Thoracic aorta (tissue), 2 donors: Measurements from ENCODE around the gene GNAT3. TPM values are rescaled to one million over a fixed set of nuclear protein-coding genes. Genes with fewer than 3 reads are reported as not detected.

Experiments used
- ATAC-seq: fragments of 150-250 bp; one replicate; pipeline ENCODE4 v1.8.0; 2017; ENCODE audit warnings: low read depth; ENCODE audit not compliant: insufficient number of reproducible peaks, low FRiP score
- DNase-seq: peaks from one replicate; pipeline ENCODE4 v3.0.0-alpha.2; 2020; ENCODE audit warnings: low spot score
- H3K27ac ChIP-seq, 2 donors: fragments of 200-600 bp; sonication (generic); 1 replicate in 1 of 2; 2 replicates in 1 of 2; pipeline ENCODE4 v1.5.1; 2016; ENCODE audit warnings: mild to moderate bottlenecking in 2 of 2, moderate library complexity in 2 of 2
- H3K27me3 ChIP-seq: fragments of 200-600 bp; sonication (generic); replicated peaks from 2 replicates; pipeline ENCODE4 v1.6.0; 2016; ENCODE audit warnings: mild to moderate bottlenecking; ENCODE audit not compliant: insufficient read depth
- H3K36me3 ChIP-seq: fragments of 200-600 bp; sonication (generic); one replicate; pipeline ENCODE4 v1.5.1; 2016
- H3K4me1 ChIP-seq, 2 donors: fragments of 200-600 bp; sonication (generic); 1 replicate in 1 of 2; 2 replicates in 1 of 2; pipeline versions ENCODE4 v1.5.1 to v1.6.0; 2016; ENCODE audit warnings: low read depth in 2 of 2, mild to moderate bottlenecking in 1 of 2; ENCODE audit not compliant: control insufficient read depth in 1 of 2
- H3K4me3 ChIP-seq: fragments of 200-600 bp; sonication (generic); 2 replicates; pipeline ENCODE4 v1.5.1; 2016; ENCODE audit warnings: mild to moderate bottlenecking
- H3K9me3 ChIP-seq: fragments of 200-600 bp; sonication (generic); 2 replicates; pipeline ENCODE4 v1.5.1; 2016
- total RNA-seq, 2 donors: library from RNA; depleted of rRNA; stranded (reverse); fragments of >200 nt; gene quantifications; one replicate each; pipeline versions ENCODE4 v1.1.0 to v1.2.3, GENCODE V29; 2016
- TF ChIP-seq, protein P1 (sequence below): fragments of 200-600 bp; sonication (generic); IDR thresholded peaks from one replicate; pipeline ENCODE4 v1.5.1; 2019; ENCODE audit warnings: antibody characterized with exemption

The GNAT3 gene
- total RNA-seq, 2 donors from 2014 or later, result not detected

DNA sequence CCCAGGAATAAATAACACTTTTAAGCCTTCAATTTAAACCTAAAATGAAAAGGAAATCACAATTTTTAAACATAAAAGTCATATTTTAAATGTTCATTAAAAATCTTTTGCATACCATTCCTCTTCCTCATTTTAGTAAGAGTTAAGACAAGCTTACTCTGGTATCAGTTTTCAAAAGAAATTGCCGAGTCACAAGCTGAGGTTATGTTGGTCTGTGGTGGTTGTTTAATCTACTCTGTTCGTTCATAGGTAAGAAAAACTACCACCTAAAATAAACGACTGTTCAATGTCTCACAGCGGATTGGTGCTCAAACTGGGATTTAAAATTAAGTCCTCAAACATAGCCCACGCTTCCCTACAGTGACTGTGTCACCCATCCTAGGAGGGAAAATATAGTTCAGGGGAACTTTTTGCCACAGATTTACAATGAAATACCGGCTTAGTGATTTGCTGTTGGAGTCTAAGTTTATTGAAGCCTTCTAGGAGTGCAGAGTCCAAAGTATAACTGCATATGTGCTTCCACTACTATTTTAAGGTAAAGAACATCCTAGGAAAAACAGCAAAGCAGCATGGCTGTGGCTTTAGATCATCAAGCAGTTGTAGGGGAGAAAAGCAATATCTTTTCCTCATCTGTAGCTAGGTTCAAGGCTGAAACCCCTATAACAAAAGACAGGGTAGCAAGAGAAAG, 61.1 kb downstream of the GNAT3 start:
- no peaks in the 10 kb centered on the region for H3K9me3 ChIP-seq
- no peaks in the 10 kb centered on the region for H3K27me3 ChIP-seq
- no peak overlapping the region for H3K4me3 ChIP-seq
- TF ChIP-seq, protein P1, sequence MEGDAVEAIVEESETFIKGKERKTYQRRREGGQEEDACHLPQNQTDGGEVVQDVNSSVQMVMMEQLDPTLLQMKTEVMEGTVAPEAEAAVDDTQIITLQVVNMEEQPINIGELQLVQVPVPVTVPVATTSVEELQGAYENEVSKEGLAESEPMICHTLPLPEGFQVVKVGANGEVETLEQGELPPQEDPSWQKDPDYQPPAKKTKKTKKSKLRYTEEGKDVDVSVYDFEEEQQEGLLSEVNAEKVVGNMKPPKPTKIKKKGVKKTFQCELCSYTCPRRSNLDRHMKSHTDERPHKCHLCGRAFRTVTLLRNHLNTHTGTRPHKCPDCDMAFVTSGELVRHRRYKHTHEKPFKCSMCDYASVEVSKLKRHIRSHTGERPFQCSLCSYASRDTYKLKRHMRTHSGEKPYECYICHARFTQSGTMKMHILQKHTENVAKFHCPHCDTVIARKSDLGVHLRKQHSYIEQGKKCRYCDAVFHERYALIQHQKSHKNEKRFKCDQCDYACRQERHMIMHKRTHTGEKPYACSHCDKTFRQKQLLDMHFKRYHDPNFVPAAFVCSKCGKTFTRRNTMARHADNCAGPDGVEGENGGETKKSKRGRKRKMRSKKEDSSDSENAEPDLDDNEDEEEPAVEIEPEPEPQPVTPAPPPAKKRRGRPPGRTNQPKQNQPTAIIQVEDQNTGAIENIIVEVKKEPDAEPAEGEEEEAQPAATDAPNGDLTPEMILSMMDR, result no peak
- DNase-seq (no peak), ATAC-seq (no peak)
- H3K4me1 ChIP-seq, result no peaks in the 10 kb centered on the region
- H3K27ac ChIP-seq, result no peak overlapping the region
- no peaks in the 10 kb centered on the region for H3K36me3 ChIP-seq

DNA sequence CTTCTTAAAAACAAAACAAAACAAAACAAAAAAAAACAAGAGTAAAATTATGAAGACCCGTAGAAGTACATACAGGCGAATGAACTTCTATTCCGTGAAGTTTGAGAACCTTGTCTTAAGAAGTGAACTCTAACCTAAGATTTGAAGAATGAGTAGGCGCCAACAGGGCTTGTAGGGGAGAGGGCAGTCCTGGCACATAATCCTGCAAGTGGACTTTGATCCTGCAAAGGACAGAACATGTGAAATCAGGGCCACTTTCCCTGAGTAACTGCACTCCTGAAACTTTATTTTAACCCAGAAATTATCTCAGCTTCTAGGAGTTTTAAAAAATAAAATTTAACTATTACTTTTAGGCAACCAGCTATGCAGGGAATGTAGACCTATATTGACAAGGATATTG, 62.0 kb downstream of the GNAT3 start:
- Histone ChIP-seq H3K27me3 (no peaks in the 10 kb centered on the region), H3K36me3 (no peaks in the 10 kb centered on the region), H3K4me3 (no peak overlapping the region), H3K4me1 (no peaks in the 10 kb centered on the region), H3K9me3 (no peaks in the 10 kb centered on the region), H3K27ac (no peak overlapping the region)
- ATAC-seq (no peak), DNase-seq (no peak)
- TF ChIP-seq, protein P1, result no peak

GRCh38 chr7:80445351-80445750, 66.5 kb downstream of the GNAT3 start:
- Histone ChIP-seq H3K36me3 (no peaks in the 10 kb centered on the region), H3K4me3 (no peak overlapping the region), H3K27ac (no peak overlapping the region), H3K9me3 (no peaks in the 10 kb centered on the region), H3K27me3 (no peaks in the 10 kb centered on the region), H3K4me1 (no peaks in the 10 kb centered on the region)
- TF ChIP-seq, protein P1, result no peak
- DNase-seq, result no peak
- no peak for ATAC-seq

DNA sequence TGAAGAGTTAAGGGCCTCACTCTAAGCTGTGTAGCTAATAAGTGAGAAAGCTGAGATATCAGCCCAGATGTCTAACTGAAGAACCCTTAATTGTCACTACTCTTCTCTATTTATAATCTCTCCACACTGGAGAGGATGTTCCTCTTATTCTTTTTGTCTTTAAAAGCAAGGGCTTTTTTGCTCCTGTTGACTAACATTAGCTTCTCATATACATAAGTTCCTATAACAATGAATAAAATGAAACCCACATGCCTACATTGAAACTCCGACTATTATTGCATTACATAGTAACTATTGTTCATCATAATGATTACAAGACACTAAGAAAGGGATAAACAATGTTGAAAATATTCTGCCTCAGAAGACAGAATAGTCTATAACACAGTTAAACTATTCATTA, 67.1 kb downstream of the GNAT3 start:
- no peak for ATAC-seq
- no peaks in the 10 kb centered on the region for H3K9me3 ChIP-seq

DNA sequence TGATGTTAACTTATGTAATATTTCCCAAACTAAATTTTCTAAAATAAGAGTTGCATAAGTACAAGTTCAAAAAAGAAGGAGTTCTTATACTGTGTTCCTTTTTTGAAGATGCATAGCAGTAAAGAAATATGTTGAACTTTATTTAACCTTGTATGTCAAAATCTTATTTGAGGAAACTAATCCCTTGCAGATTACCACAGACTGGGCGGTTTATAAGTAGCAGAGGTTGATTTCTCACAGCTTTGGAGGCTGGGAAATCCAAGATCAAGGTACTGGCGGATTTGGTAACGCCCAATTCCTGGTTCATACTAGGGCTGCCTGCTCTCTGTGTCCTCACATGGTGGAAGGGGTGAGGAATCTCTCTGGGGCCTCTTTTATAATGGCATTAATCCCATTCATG, 68.5 kb downstream of the GNAT3 start:
- no peak for ATAC-seq

More for the DNA sequence above, 67.1 kb downstream of the GNAT3 start:
- no peak for DNase-seq
- Histone ChIP-seq H3K4me3 (no peak overlapping the region), H3K27ac (no peak overlapping the region), H3K36me3 (no peaks in the 10 kb centered on the region), H3K4me1 (no peaks in the 10 kb centered on the region), H3K27me3 (no peaks in the 10 kb centered on the region)
- TF ChIP-seq, protein P1, result no peak

More for the DNA sequence above, 68.5 kb downstream of the GNAT3 start:
- Histone ChIP-seq H3K27ac (no peak overlapping the region), H3K27me3 (no peaks in the 10 kb centered on the region), H3K9me3 (no peaks in the 10 kb centered on the region), H3K4me3 (no peak overlapping the region), H3K4me1 (no peaks in the 10 kb centered on the region), H3K36me3 (no peaks in the 10 kb centered on the region)
- TF ChIP-seq, protein P1, result no peak
- no peak for DNase-seq
